HG02610 (cell line): Measurements from ENCODE around the gene IQCB1.
A peak's percentile ranks its signal among the peaks of the same experiment; 100 is the strongest.
"Not testable (repeated sequence)": the region's sequence is repeated elsewhere in the genome, so short reads cannot be mapped to it uniquely, and the experiment has no call there.

Source experiments
- ATAC-seq: cut with Tn5 transposase; IDR thresholded peaks from one replicate; pipeline ENCODE4 v1.9.1; 2021; ENCODE audit warnings: mild to moderate bottlenecking, moderate library complexity; ENCODE audit not compliant: unreplicated experiment

IQCB1 gene

GRCh38 chr3:121809249-121809648 lies 25.6 kb downstream of the IQCB1 start:
- ATAC-seq: peak; percentile 99

GRCh38 chr3:121803771-121804320 lies 31.0 kb downstream of the IQCB1 start:
- no peak for ATAC-seq

- no peak for ATAC-seq
Observed at GRCh38 chr3:121800906-121801305, 34.0 kb downstream of the IQCB1 start.

GRCh38 chr3:121796970-121797369 lies 37.9 kb downstream of the IQCB1 start:
- ATAC-seq: no peak

GRCh38 chr3:121794264-121794983 lies 40.4 kb downstream of the IQCB1 start:
- no peak for ATAC-seq

- ATAC-seq: peak; percentile 65
Observed at GRCh38 chr3:121793078-121793477, 41.8 kb downstream of the IQCB1 start.

- no peak for ATAC-seq
Observed at GRCh38 chr3:121786485-121786884, 48.4 kb downstream of the IQCB1 start.

GRCh38 chr3:121782784-121783183 lies 52.1 kb downstream of the IQCB1 start:
- not testable (repeated sequence) for ATAC-seq

GRCh38 chr3:121781611-121782010 lies 53.2 kb downstream of the IQCB1 start:
- ATAC-seq: no peak

GRCh38 chr3:121775095-121775494 lies 59.8 kb downstream of the IQCB1 start:
- ATAC-seq: not testable (repeated sequence)

- ATAC-seq: no peak
Observed at GRCh38 chr3:121769246-121769645, 65.6 kb downstream of the IQCB1 start.

- ATAC-seq: no peak
Observed at GRCh38 chr3:121768452-121768851, 66.4 kb downstream of the IQCB1 start.

- no peak for ATAC-seq
Observed at GRCh38 chr3:121759541-121760202, 75.2 kb downstream of the IQCB1 start.

- ATAC-seq: no peak
Observed at GRCh38 chr3:121758727-121759450, 76.0 kb downstream of the IQCB1 start.

- no peak for ATAC-seq
Observed at GRCh38 chr3:121757812-121758545, 76.9 kb downstream of the IQCB1 start.

- ATAC-seq: no peak
Observed at GRCh38 chr3:121757087-121757811, 77.6 kb downstream of the IQCB1 start.

GRCh38 chr3:121752772-121753171 lies 82.1 kb downstream of the IQCB1 start:
- ATAC-seq: no peak

GRCh38 chr3:121752261-121752660 lies 82.6 kb downstream of the IQCB1 start:
- ATAC-seq: no peak

- no peak for ATAC-seq
Observed at GRCh38 chr3:121750087-121750415, 84.8 kb downstream of the IQCB1 start.
